Spleen (tissue), 11 donors: ENCODE data around the gene NUP50. TPM values are rescaled to one million over a fixed set of nuclear protein-coding genes. Genes with fewer than 3 reads are reported as not detected.
A peak's percentile ranks its signal among the peaks of the same experiment; 100 is the strongest.

ENCODE experiments used
- DNase-seq: peaks from one replicate; pipeline ENCODE4 v3.0.0-alpha.2; 2020
- H3K27ac ChIP-seq, 8 donors: fragments of 200-600 bp; sonication (generic) in 7 of 8; 1 replicate in 4 of 8; 2 replicates in 4 of 8; pipeline versions ENCODE4 v1.5.0 to v1.8.0; 2016 to 2021; ENCODE audit warnings: inconsistent platforms in 4 of 8, mild to moderate bottlenecking in 4 of 8, moderate library complexity in 1 of 8
- H3K27me3 ChIP-seq, 7 donors: fragments of 200-600 bp; sonication (generic) in 6 of 7; replicated peaks in 1 of 7; 1 replicate in 4 of 7; 2 replicates in 3 of 7; pipeline versions ENCODE4 v1.5.0 to v1.8.0; 2016 to 2021; ENCODE audit warnings: inconsistent platforms in 3 of 7, mild to moderate bottlenecking in 1 of 7
- H3K36me3 ChIP-seq, 6 donors: fragments of 200-600 bp; sonication (generic) in 5 of 6; 1 replicate in 4 of 6; 2 replicates in 2 of 6; pipeline versions ENCODE4 v1.5.0 to v1.8.0; 2016 to 2021; ENCODE audit warnings: inconsistent platforms in 2 of 6
- H3K4me1 ChIP-seq, 6 donors: fragments of 200-600 bp; sonication (generic) in 5 of 6; 1 replicate in 3 of 6; 2 replicates in 3 of 6; pipeline versions ENCODE4 v1.5.0 to v1.8.0; 2016 to 2021; ENCODE audit warnings: inconsistent platforms in 3 of 6
- H3K4me3 ChIP-seq, 8 donors: fragments of 200-600 bp; sonication (generic) in 7 of 8; 1 replicate in 4 of 8; 2 replicates in 4 of 8; pipeline versions ENCODE4 v1.5.0 to v1.8.0; 2016 to 2021; ENCODE audit warnings: inconsistent platforms in 4 of 8, mild to moderate bottlenecking in 4 of 8, moderate library complexity in 2 of 8
- H3K9me3 ChIP-seq, 8 donors: fragments of 200-600 bp; sonication (generic) in 7 of 8; 1 replicate in 4 of 8; 2 replicates in 4 of 8; pipeline versions ENCODE4 v1.5.0 to v1.8.0; 2016 to 2021; ENCODE audit warnings: inconsistent platforms in 4 of 8
- POLR2A ChIP-seq, 3 donors: fragments of 450-650 bp; IDR thresholded peaks; one replicate each; pipeline ENCODE4 v1.5.1; 2017; ENCODE audit warnings: antibody characterized with exemption in 3 of 3, mild to moderate bottlenecking in 1 of 3
- POLR2AphosphoS5 ChIP-seq, 3 donors: sonication (generic); formaldehyde crosslinking; IDR thresholded peaks; one replicate each; pipeline ENCODE4 v1.5.1; 2017; ENCODE audit warnings: antibody characterized with exemption in 3 of 3
- WGBS, 5 donors: extraction: QIAGEN DNeasy Blood & Tissue Kit in 3 of 5; methylation state at CpG; one replicate each; pipeline versions ENCODE4 v1.1.5 to v1.1.7; 2013 to 2018; 5-methylcytosine and 5-hydroxymethylcytosine counted together
- intact Hi-C: fragments of 100-400 bp; cut with DNase I; formaldehyde crosslinking; loops from one replicate; pipeline ENCODE4 v1.15.0; 2023; ENCODE audit warnings: low total_unique reads
- polyA plus RNA-seq, 3 donors: library from polyadenylated mRNA; stranded (reverse); fragments of 200-250 nt; gene quantifications; one replicate each; pipeline ENCODE4 v1.2.1, GENCODE V29; 2013
- total RNA-seq, 7 donors: library from RNA; depleted of rRNA in 3 of 7; stranded (reverse); fragments of >200 nt in 3 of 7; fragmentation: NEBNext Ultra II Directional in 4 of 7; extraction: Animal tissue kit (Norgen Biotek cat#: 25700) in 4 of 7; gene quantifications; one replicate each; pipeline versions ENCODE4 v1.1.0 to v1.2.1, GENCODE V29; 2016 to 2021
- TF ChIP-seq, protein P1 (sequence below), 11 experiments: fragments of 200-600 bp in 7 of 11; fragments of 450-650 bp in 4 of 11; sonication (generic) in 4 of 11; IDR thresholded peaks in 8 of 11; conservative IDR thresholded peaks in 3 of 11; 1 replicate in 7 of 11; 2 replicates in 4 of 11; pipeline versions ENCODE4 v1.4.0 to v1.8.0; 2016 to 2021; ENCODE audit warnings: antibody characterized with exemption in 11 of 11, inconsistent platforms in 4 of 11, mild to moderate bottlenecking in 1 of 11
- donor health status: healthy with polysubstance abuse.
- donor health status: DM: no; HTN: no; CAD: no; lungs with moderate emphysema.
- donor health status: DM: no; HTN: no; CAD: no.
- donor health status: Bipolar disorder and iron deficiency.
- donor health status: healthy.
- donor health status: DM: no; HTN: no; CAD: no.
- donor health status: DM: yes; HTN: yes; CAD: no.

NUP50 gene
- total and polyA plus RNA-seq, 10 donors: 16.2 to 109 (median 94.1) TPM

DNA sequence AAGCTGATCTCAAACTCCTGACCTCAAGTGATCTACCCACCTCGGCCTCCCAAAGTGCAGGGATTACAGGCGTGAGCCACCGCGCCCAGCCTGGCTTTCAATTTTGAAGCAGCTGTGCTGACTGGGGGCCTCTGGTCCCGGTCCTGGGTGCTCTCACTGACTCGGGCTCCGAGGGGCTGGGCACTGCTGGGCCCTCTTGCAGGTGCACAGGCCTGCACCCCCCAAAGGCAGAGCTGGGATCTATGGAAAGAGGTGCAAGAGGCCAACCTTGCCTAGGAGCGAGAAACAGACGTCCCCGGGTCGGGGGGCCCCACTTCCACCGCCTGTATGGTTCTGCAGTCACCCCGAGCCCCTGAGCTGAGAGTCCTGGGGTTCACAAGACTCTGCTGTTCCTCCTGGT, 43.8 kb downstream of the NUP50 start:
- H3K4me1 ChIP-seq: peaks cover 0 to 21% (median 4%) of the 10 kb centered on the region in 6 donors
- no peaks in the 10 kb centered on the region for H3K9me3 ChIP-seq
- H3K4me3 ChIP-seq: no peak overlapping the region
- DNase-seq: peak; percentile 60
- H3K27me3 ChIP-seq: no peaks in the 10 kb centered on the region
- TF ChIP-seq POLR2A (IDR thresholded peaks at IDR 0.05) (no peak), POLR2AphosphoS5 (IDR thresholded peaks at IDR 0.05) (no peak)
- TF ChIP-seq, protein P1, sequence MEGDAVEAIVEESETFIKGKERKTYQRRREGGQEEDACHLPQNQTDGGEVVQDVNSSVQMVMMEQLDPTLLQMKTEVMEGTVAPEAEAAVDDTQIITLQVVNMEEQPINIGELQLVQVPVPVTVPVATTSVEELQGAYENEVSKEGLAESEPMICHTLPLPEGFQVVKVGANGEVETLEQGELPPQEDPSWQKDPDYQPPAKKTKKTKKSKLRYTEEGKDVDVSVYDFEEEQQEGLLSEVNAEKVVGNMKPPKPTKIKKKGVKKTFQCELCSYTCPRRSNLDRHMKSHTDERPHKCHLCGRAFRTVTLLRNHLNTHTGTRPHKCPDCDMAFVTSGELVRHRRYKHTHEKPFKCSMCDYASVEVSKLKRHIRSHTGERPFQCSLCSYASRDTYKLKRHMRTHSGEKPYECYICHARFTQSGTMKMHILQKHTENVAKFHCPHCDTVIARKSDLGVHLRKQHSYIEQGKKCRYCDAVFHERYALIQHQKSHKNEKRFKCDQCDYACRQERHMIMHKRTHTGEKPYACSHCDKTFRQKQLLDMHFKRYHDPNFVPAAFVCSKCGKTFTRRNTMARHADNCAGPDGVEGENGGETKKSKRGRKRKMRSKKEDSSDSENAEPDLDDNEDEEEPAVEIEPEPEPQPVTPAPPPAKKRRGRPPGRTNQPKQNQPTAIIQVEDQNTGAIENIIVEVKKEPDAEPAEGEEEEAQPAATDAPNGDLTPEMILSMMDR (IDR thresholded peaks at IDR 0.05 in 8 of 11, conservative IDR thresholded peaks at IDR 0.05 in 3 of 11): no peak
- H3K36me3 ChIP-seq: peaks cover 0 to 96% (median 41%) of the 10 kb centered on the region in 6 donors
- 92 to 98% (median 97%) methylated on average over 11 to 13 of the region's 13 CpGs for WGBS, 5 donors
- no peak overlapping the region for H3K27ac ChIP-seq
- intact Hi-C loops: no loop called here

DNA sequence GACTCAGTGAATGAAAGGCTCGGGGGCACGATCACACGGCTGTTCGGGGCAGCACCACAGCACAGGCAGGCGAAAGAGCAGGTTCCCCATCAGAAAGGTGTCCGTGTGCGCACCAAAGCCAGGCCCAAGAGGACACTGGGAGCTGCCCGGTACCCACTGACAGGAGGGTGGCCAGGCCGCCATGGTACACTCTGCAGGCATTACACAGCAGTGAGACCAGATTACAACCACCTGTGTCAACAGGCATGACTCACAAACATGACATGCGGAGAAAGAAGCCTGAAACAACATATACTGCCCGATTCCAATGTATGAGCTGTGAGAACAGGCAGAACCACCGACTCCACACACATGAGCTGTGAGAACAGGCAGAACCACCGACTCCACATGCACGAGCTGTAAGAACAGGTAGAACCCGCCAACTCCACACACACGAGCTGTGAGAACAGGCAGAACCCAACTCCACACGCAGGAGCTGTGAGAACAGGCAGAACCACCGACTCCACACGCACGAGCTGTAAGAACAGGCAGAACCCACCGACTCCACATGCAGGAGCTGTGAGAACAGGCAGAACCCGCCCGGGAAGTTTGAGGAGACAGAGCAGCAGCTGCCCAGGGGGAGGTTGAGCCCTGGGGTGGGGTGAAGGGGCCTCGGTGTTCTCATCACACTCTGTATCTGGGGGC, 44.4 kb downstream of the NUP50 start:
- Histone ChIP-seq H3K36me3 (peaks cover 0 to 90% (median 36%) of the 10 kb centered on the region in 6 donors), H3K27ac (no peak overlapping the region), H3K27me3 (no peaks in the 10 kb centered on the region), H3K4me1 (peaks cover 3 to 27% (median 10%) of the 10 kb centered on the region in 6 donors), H3K9me3 (no peaks in the 10 kb centered on the region), H3K4me3 (no peak overlapping the region)
- TF ChIP-seq, protein P1 (IDR thresholded peaks at IDR 0.05 in 8 of 11, conservative IDR thresholded peaks at IDR 0.05 in 3 of 11): no peak
- TF ChIP-seq POLR2AphosphoS5 (IDR thresholded peaks at IDR 0.05): no peak
- TF ChIP-seq POLR2A (IDR thresholded peaks at IDR 0.05): no peak
- intact Hi-C loops: no loop called here
- 87 to 94% (median 91%) methylated on average over 21 to 24 of the region's 24 CpGs for WGBS, 5 donors
- DNase-seq: peak; percentile 69

DNA sequence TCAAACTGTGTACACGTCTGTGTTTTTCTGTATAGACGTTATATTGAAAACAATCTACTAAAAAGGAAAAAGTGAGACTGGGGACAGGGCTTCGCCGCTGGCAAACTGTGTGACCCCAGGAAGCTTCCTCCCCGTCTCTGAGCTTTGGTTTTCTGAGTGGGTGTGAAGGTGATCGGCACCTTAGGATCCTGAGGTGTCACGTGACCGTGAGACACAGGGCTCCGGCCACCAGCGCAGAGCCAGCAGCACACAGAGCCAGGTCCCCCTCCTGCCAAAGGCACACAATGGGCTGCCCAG, 44.9 kb downstream of the NUP50 start:
- Histone ChIP-seq H3K4me1 (peaks cover 3 to 32% (median 15%) of the 10 kb centered on the region in 6 donors), H3K27ac (no peak overlapping the region), H3K27me3 (no peaks in the 10 kb centered on the region), H3K36me3 (peaks cover 0 to 85% (median 30%) of the 10 kb centered on the region in 6 donors), H3K4me3 (no peak overlapping the region), H3K9me3 (no peaks in the 10 kb centered on the region)
- 82 to 94% (median 88%) methylated on average over 10 of the region's 10 CpGs for WGBS, 5 donors
- peak; percentile 49 for DNase-seq
- intact Hi-C loops: no loop called here
- TF ChIP-seq POLR2A (IDR thresholded peaks at IDR 0.05) (no peak), POLR2AphosphoS5 (IDR thresholded peaks at IDR 0.05) (no peak)
- TF ChIP-seq, protein P1 (IDR thresholded peaks at IDR 0.05 in 8 of 11, conservative IDR thresholded peaks at IDR 0.05 in 3 of 11): no peak

DNA sequence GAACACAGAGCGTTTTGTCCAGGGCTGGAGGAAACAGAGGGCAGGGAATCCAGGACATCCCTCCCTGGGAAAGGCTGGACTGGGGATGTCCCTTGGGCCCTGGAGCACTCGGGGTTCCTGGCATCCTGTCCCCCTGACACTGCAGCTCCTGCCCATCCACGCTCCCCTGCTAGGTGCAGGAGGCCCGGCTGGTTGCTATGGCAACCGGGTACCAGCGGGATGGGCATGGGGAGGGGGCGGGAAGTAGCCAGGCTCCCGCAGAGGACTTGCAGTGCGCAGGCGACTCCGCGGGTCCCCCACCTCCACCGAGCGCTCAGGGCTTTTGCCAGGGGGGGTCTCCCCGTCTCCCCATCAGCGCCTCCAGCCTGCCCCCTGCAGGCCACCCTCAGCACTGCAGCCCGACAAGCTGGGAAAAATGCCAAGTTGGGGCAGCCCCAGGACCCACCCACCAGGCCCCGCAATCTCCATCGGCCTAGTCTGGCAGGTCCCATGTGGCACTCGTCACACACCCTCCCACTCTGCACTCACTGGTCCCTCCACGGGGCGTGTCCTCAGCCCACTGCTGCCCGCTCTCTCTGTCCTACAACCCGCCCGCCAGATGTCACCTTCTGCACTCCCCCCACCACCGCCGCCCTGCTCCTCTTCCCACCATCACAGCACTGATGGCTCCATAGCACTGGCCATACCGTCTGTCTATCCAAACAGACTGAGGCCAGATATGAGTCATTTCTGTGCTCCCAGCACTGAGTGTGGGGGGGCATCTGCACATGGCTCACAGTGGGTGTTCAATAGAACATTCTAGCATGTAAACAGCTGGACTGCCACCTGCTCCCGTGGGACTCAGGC, 45.5 kb downstream of the NUP50 start:
- intact Hi-C loops: no loop called here
- peak; percentile 73 for DNase-seq
- no peak overlapping the region for H3K27ac ChIP-seq
- H3K27me3 ChIP-seq: no peaks in the 10 kb centered on the region
- peaks cover 3 to 38% (median 20%) of the 10 kb centered on the region in 6 donors for H3K4me1 ChIP-seq
- TF ChIP-seq POLR2A (IDR thresholded peaks at IDR 0.05) (no peak), POLR2AphosphoS5 (IDR thresholded peaks at IDR 0.05) (no peak)
- TF ChIP-seq, protein P1 (IDR thresholded peaks at IDR 0.05 in 8 of 11, conservative IDR thresholded peaks at IDR 0.05 in 3 of 11): peak in 9 of 11 experiments; percentile 24 to 73 (median 54)
- peaks cover 0 to 79% (median 25%) of the 10 kb centered on the region in 6 donors for H3K36me3 ChIP-seq
- no peak overlapping the region for H3K4me3 ChIP-seq
- whole genome bisulfite sequencing, 5 donors: 65 to 78% (median 71%) methylated on average over 23 to 29 of the region's 29 CpGs
- no peaks in the 10 kb centered on the region for H3K9me3 ChIP-seq
